GM12878 (cell line): ENCODE results near the gene PKM. TPM values are rescaled to one million over a fixed set of nuclear protein-coding genes. Genes with fewer than 3 reads are reported as not detected.

Experiments
- ATF2 ChIP-seq: IDR thresholded peaks from 2 replicates; pipeline ENCODE4 v1.6.1; 2012; ENCODE audit warnings: low read length, inconsistent platforms
- CEBPB ChIP-seq, 2 experiments: fragments of 150-350 bp in 1 of 2; IDR thresholded peaks; 2 replicates each; pipeline ENCODE4 v1.6.1; 2012 to 2014; ENCODE audit warnings: low read depth in 2 of 2, low read length in 2 of 2, borderline replicate concordance in 1 of 2, inconsistent platforms in 1 of 2
- DPF2 ChIP-seq: fragments of 450-650 bp; IDR thresholded peaks from 2 replicates; pipeline ENCODE4 v1.6.1; 2017; ENCODE audit warnings: mild to moderate bottlenecking
- E2F8 ChIP-seq: fragments of 450-650 bp; IDR thresholded peaks from 2 replicates; pipeline ENCODE4 v1.6.1; 2018; ENCODE audit warnings: mild to moderate bottlenecking, low read depth, moderate library complexity; ENCODE audit not compliant: partially characterized antibody
- EED ChIP-seq: sonication (generic); IDR thresholded peaks from 2 replicates; pipeline ENCODE4 v1.6.1; 2016; ENCODE audit warnings: antibody characterized with exemption, low read depth
- GABPA ChIP-seq: IDR thresholded peaks from 2 replicates; pipeline ENCODE4 v1.6.1; 2014; ENCODE audit warnings: antibody characterized with exemption, low read depth, mild to moderate bottlenecking, inconsistent platforms
- IRF4 ChIP-seq: IDR thresholded peaks from 2 replicates; pipeline ENCODE4 v1.6.1; 2011; ENCODE audit warnings: low read depth, low read length
- LARP7 ChIP-seq: fragments of 450-650 bp; IDR thresholded peaks from 2 replicates; pipeline ENCODE4 v1.6.1; 2017; ENCODE audit warnings: mild to moderate bottlenecking
- MXI1 ChIP-seq: fragments of 150-350 bp; IDR thresholded peaks from 2 replicates; pipeline ENCODE4 v1.6.1; 2011; ENCODE audit warnings: low read depth, mild to moderate bottlenecking, inconsistent platforms, low read length, improper control_type of control experiment
- NR2C2 ChIP-seq: IDR thresholded peaks from 2 replicates; pipeline ENCODE4 v1.6.1; 2011; ENCODE audit warnings: borderline replicate concordance, low read depth; ENCODE audit not compliant: control insufficient read depth, insufficient read length
- PML ChIP-seq: IDR thresholded peaks from 2 replicates; pipeline ENCODE4 v1.6.1; 2012; ENCODE audit warnings: low read length, inconsistent platforms
- POLR2AphosphoS2 ChIP-seq: IDR thresholded peaks from 2 replicates; pipeline ENCODE4 v1.6.1; 2011; ENCODE audit warnings: low read depth, mild to moderate bottlenecking, low read length, improper control_type of control experiment, moderate library complexity
- RBBP5 ChIP-seq: fragments of 200-600 bp; sonication (generic); conservative IDR thresholded peaks from 2 replicates; pipeline ENCODE4 v1.6.1; 2016
- RUNX3 ChIP-seq: IDR thresholded peaks from 2 replicates; pipeline ENCODE4 v1.6.1; 2012; ENCODE audit warnings: low read length, inconsistent platforms
- SPI1 ChIP-seq: IDR thresholded peaks from 2 replicates; pipeline ENCODE4 v1.6.1; 2011; ENCODE audit warnings: low read depth, mild to moderate bottlenecking, low read length, moderate library complexity, borderline replicate concordance; ENCODE audit not compliant: insufficient read depth
- YY1 ChIP-seq: IDR thresholded peaks from 2 replicates; pipeline ENCODE4 v1.6.1; 2011; ENCODE audit warnings: low read depth, mild to moderate bottlenecking, low read length
- ZBED1 ChIP-seq: IDR thresholded peaks from 2 replicates; pipeline ENCODE4 v1.6.1; 2016; ENCODE audit warnings: borderline replicate concordance
- ZNF217 ChIP-seq: fragments of 450-650 bp; IDR thresholded peaks from 2 replicates; pipeline ENCODE4 v1.6.1; 2017; ENCODE audit warnings: antibody characterized with exemption, mild to moderate bottlenecking
- ZNF274 ChIP-seq: IDR thresholded peaks from one replicate; pipeline ENCODE4 v1.8.0; 2011; ENCODE audit not compliant: insufficient read length, insufficient read depth
- ZNF622 ChIP-seq: fragments of 450-650 bp; IDR thresholded peaks from 2 replicates; pipeline ENCODE4 v1.6.1; 2017; ENCODE audit warnings: mild to moderate bottlenecking, inconsistent platforms
- polyA plus RNA-seq, 11 experiments: library from polyadenylated mRNA; depleted of rRNA in 4 of 11; unstranded in 6 of 11; stranded (reverse) in 5 of 11; fragments of >200 nt; fragmentation: Nextera tagmentation in 4 of 11; fragmentation: Illumina TruSeq in 1 of 11; extraction: Ambion mirVana in 4 of 11; extraction: Trizol in 1 of 11; gene quantifications; 1 replicate in 1 of 11; 2 replicates in 10 of 11; pipeline versions ENCODE4 v1.2.1 to v1.2.3, GENCODE V29; 2011 to 2016; ENCODE audit warnings: inconsistent platforms in 2 of 11, missing spikeins in 2 of 11, low read depth in 1 of 11
- total RNA-seq, 4 experiments: library from RNA; depleted of rRNA in 3 of 4; stranded (reverse); fragments of >200 nt in 3 of 4; fragmentation: Illumina TruSeq in 1 of 4; extraction: Trizol in 1 of 4; gene quantifications; 2 replicates each; pipeline versions ENCODE4 v1.2.1 to v1.2.3, GENCODE V29; 2013 to 2021
- TF ChIP-seq, protein P1 (sequence below): fragments of 450-650 bp; IDR thresholded peaks from 2 replicates; pipeline ENCODE4 v1.6.1; 2017; ENCODE audit warnings: low read depth, mild to moderate bottlenecking, moderate library complexity
- TF ChIP-seq, protein P2 (sequence below): IDR thresholded peaks from 2 replicates; pipeline ENCODE4 v1.6.1; 2011; ENCODE audit warnings: borderline replicate concordance, low read depth, mild to moderate bottlenecking, moderate library complexity, low read length; ENCODE audit not compliant: insufficient read depth, poor library complexity, severe bottlenecking
- TF ChIP-seq, protein P3 (sequence below): fragments of 450-650 bp; IDR thresholded peaks from 2 replicates; pipeline ENCODE4 v1.6.1; 2017; ENCODE audit warnings: borderline replicate concordance

The PKM gene
- total and polyA plus RNA-seq, 10 of the 15 experiments (the other 5 are each of a cell fraction or from before 2014, with no cell fraction given): 491 to 2,011 (median 1,433) TPM

DNA sequence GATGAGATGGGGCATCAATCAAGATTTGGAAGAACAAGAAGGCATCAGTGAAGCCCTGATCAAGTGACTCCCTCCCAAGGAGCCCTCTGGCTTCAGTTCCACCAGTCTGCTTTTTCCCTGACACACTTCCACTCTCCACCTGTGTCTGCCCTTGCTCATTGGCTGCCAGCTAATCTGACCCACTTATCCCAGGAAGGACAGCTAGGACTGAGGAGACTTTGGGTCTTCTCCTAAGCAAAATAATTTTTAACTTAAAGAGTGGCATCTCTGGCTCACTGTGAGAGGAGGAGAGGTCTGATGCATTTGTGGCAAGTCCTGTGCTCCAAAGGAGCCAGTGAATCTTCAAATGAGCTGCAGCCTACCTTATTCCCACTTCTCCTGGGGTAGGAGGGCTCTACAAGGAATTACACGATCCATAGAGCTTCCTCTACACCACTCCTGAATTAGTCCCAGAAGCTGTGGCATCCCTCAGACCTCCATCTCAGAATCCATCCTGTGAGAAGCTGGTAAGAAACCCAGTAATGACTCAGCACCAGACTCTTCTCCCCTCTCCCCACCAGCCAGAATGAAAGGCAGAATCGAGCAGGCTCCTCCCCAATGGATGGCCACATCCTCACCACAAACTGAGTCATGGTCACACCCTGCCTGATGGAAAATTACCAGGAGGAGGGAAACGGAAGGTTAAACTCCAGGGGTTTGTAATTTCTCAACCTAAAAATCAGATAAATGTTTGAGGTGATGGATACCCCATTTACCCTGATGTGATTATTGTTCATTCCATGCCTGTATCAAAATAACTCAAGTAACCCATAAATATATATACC lies 6.3 kb upstream of the PKM start (continued):
- TF ChIP-seq E2F8 (no peak), DPF2 (0 out of 2 replicates have a peak, but pooled peaks have one; percentile 27), ZBED1 (no peak), ATF2 (no peak), YY1 (0 out of 2 replicates have a peak, but pooled peaks have one; percentile 24), PML (no peak), MXI1 (no peak), ZNF274 (no peak), RUNX3 (peak; percentile 89), POLR2AphosphoS2 (no peak), CEBPB (IDR thresholded peaks at IDR 0.05; ENCODE audit: borderline replicate concordance in 1 of 2, low read depth in 2 of 2, low read length in 2 of 2) (no peak), IRF4 (0 out of 2 replicates have a peak, but pooled peaks have one; percentile 10), EED (peak; percentile 94), ZNF217 (no peak), LARP7 (no peak), RBBP5 (no peak), SPI1 (no peak), GABPA (no peak), ZNF622 (no peak), NR2C2 (no peak)
- TF ChIP-seq, protein P1, sequence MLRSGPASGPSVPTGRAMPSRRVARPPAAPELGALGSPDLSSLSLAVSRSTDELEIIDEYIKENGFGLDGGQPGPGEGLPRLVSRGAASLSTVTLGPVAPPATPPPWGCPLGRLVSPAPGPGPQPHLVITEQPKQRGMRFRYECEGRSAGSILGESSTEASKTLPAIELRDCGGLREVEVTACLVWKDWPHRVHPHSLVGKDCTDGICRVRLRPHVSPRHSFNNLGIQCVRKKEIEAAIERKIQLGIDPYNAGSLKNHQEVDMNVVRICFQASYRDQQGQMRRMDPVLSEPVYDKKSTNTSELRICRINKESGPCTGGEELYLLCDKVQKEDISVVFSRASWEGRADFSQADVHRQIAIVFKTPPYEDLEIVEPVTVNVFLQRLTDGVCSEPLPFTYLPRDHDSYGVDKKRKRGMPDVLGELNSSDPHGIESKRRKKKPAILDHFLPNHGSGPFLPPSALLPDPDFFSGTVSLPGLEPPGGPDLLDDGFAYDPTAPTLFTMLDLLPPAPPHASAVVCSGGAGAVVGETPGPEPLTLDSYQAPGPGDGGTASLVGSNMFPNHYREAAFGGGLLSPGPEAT: peak; percentile 64
- TF ChIP-seq, protein P2, sequence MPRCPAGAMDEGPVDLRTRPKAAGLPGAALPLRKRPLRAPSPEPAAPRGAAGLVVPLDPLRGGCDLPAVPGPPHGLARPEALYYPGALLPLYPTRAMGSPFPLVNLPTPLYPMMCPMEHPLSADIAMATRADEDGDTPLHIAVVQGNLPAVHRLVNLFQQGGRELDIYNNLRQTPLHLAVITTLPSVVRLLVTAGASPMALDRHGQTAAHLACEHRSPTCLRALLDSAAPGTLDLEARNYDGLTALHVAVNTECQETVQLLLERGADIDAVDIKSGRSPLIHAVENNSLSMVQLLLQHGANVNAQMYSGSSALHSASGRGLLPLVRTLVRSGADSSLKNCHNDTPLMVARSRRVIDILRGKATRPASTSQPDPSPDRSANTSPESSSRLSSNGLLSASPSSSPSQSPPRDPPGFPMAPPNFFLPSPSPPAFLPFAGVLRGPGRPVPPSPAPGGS: no peak
- TF ChIP-seq, protein P3, sequence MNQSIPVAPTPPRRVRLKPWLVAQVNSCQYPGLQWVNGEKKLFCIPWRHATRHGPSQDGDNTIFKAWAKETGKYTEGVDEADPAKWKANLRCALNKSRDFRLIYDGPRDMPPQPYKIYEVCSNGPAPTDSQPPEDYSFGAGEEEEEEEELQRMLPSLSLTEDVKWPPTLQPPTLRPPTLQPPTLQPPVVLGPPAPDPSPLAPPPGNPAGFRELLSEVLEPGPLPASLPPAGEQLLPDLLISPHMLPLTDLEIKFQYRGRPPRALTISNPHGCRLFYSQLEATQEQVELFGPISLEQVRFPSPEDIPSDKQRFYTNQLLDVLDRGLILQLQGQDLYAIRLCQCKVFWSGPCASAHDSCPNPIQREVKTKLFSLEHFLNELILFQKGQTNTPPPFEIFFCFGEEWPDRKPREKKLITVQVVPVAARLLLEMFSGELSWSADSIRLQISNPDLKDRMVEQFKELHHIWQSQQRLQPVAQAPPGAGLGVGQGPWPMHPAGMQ: no peak
